Skeletal muscle tissue (tissue), 4 donors: ENCODE results near the gene KRTAP4-4. TPM values are rescaled to one million over a fixed set of nuclear protein-coding genes. Genes with fewer than 3 reads are reported as not detected.
"Not testable (repeated sequence)": the region's sequence is repeated elsewhere in the genome, so short reads cannot be mapped to it uniquely, and the experiment has no call there.

Experiments
- H3K27ac ChIP-seq: one replicate; pipeline ENCODE4 v1.7.0; 2013; ENCODE audit warnings: mild to moderate bottlenecking, low read depth, low read length, inconsistent platforms
- H3K27me3 ChIP-seq, 3 donors: one replicate each; pipeline ENCODE4 v1.7.0; 2013; ENCODE audit warnings: low read length in 3 of 3; ENCODE audit not compliant: control insufficient read depth in 3 of 3, insufficient read depth in 3 of 3
- H3K36me3 ChIP-seq, 3 donors: one replicate each; pipeline ENCODE4 v1.7.0; 2013; ENCODE audit warnings: low read length in 3 of 3; ENCODE audit not compliant: control insufficient read depth in 3 of 3, insufficient read depth in 3 of 3
- H3K4me1 ChIP-seq, 3 donors: one replicate each; pipeline ENCODE4 v1.7.0; 2013; ENCODE audit warnings: low read length in 3 of 3, mild to moderate bottlenecking in 3 of 3; ENCODE audit not compliant: control insufficient read depth in 3 of 3, insufficient read depth in 3 of 3
- H3K4me3 ChIP-seq, 3 donors: one replicate each; pipeline ENCODE4 v1.7.0; 2013; ENCODE audit warnings: low read length in 3 of 3
- H3K9ac ChIP-seq, 3 donors: one replicate each; pipeline ENCODE4 v1.7.0; 2013; ENCODE audit warnings: low read length in 3 of 3, mild to moderate bottlenecking in 3 of 3, moderate library complexity in 2 of 3, low read depth in 1 of 3
- H3K9me3 ChIP-seq, 3 donors: one replicate each; pipeline ENCODE4 v1.7.0; 2013; ENCODE audit warnings: low read length in 3 of 3; ENCODE audit not compliant: control insufficient read depth in 3 of 3
- total RNA-seq: library from RNA; depleted of rRNA; stranded (reverse); fragments of >200 nt; gene quantifications from one replicate; pipeline ENCODE4 v1.2.3, GENCODE V29; 2014
- donor health status: Osteomylitis.

The KRTAP4-4 gene
- total RNA-seq, 1 donor from 2014 or later, result not detected

GRCh38 chr17:41149652-41149985 is 10.9 kb downstream of the KRTAP4-4 start, which contains the start of gene KRTAP4-5:
TSS of gene KRTAP4-5 (minus strand) at chr17:41149825. CDS start at chr17:41149767, 58 bp downstream.
- Histone ChIP-seq H3K4me3 (no peak within 1 kb of the TSS), H3K27ac (no peak within 1 kb of the TSS), H3K9me3 (no peaks in the 10 kb centered on the region), H3K9ac (no peak within 1 kb of the TSS), H3K4me1 (no peaks in the 10 kb centered on the region), H3K36me3 (no peaks in the 10 kb centered on the region), H3K27me3 (peaks cover 0 to 3% (median 2%) of the 10 kb centered on the region in 3 donors)

- H3K27me3 ChIP-seq, H3K9ac ChIP-seq, H3K9me3 ChIP-seq, H3K4me1 ChIP-seq, H3K36me3 ChIP-seq, H3K27ac ChIP-seq, H3K4me3 ChIP-seq: not testable (repeated sequence)
Observed at GRCh38 chr17:41148971-41149651, 11.4 kb downstream of the KRTAP4-4 start.

- Histone ChIP-seq H3K9me3 (peaks cover 0 to 5% (median 0%) of the 10 kb centered on the region in 3 donors), H3K27ac (no peak overlapping the region), H3K36me3 (no peaks in the 10 kb centered on the region), H3K4me3 (no peak overlapping the region), H3K9ac (no peak overlapping the region), H3K4me1 (no peaks in the 10 kb centered on the region), H3K27me3 (no peaks in the 10 kb centered on the region)
Observed at GRCh38 chr17:41147531-41148204, 12.9 kb downstream of the KRTAP4-4 start.

- Histone ChIP-seq H3K9ac (no peak overlapping the region), H3K27ac (no peak overlapping the region), H3K27me3 (no peaks in the 10 kb centered on the region), H3K36me3 (no peaks in the 10 kb centered on the region), H3K9me3 (peaks cover 0 to 5% (median 0%) of the 10 kb centered on the region in 3 donors), H3K4me3 (no peak overlapping the region), H3K4me1 (no peaks in the 10 kb centered on the region)
Observed at GRCh38 chr17:41145261-41145660, 15.3 kb downstream of the KRTAP4-4 start.

- Histone ChIP-seq H3K27ac (no peak overlapping the region), H3K4me3 (no peak overlapping the region), H3K36me3 (no peaks in the 10 kb centered on the region), H3K9ac (no peak overlapping the region), H3K27me3 (peaks cover 0 to 2% (median under 1%) of the 10 kb centered on the region in 3 donors), H3K4me1 (no peaks in the 10 kb centered on the region), H3K9me3 (peaks cover 0 to 5% (median 0%) of the 10 kb centered on the region in 3 donors)
Observed at GRCh38 chr17:41144846-41145245, 15.7 kb downstream of the KRTAP4-4 start.

- Histone ChIP-seq H3K4me1 (no peaks in the 10 kb centered on the region), H3K9me3 (peaks cover 0 to 5% (median 0%) of the 10 kb centered on the region in 3 donors), H3K9ac (no peak overlapping the region), H3K36me3 (no peaks in the 10 kb centered on the region), H3K27ac (no peak overlapping the region), H3K4me3 (no peak overlapping the region), H3K27me3 (peaks cover 0 to 4% (median 3%) of the 10 kb centered on the region in 3 donors)
Observed at GRCh38 chr17:41141361-41141760, 19.2 kb downstream of the KRTAP4-4 start.

GRCh38 chr17:41140360-41141131 is 20.0 kb downstream of the KRTAP4-4 start, which contains the start of gene KRTAP4-6:
TSS of gene KRTAP4-6 (minus strand) at chr17:41140544. CDS start at chr17:41140487, 57 bp downstream.
- H3K27me3 ChIP-seq, result peaks cover 0 to 4% (median 3%) of the 10 kb centered on the region in 3 donors
- H3K9ac ChIP-seq, result no peak within 1 kb of the TSS
- H3K27ac ChIP-seq, result no peak within 1 kb of the TSS
- H3K9me3 ChIP-seq, result peaks cover 0 to 5% (median 0%) of the 10 kb centered on the region in 3 donors
- H3K4me3 ChIP-seq, result no peak within 1 kb of the TSS
- H3K36me3 ChIP-seq, result no peaks in the 10 kb centered on the region
- no peaks in the 10 kb centered on the region for H3K4me1 ChIP-seq

- not testable (repeated sequence) for H3K36me3 ChIP-seq, H3K9ac ChIP-seq, H3K4me3 ChIP-seq, H3K4me1 ChIP-seq, H3K27me3 ChIP-seq, H3K27ac ChIP-seq, H3K9me3 ChIP-seq
Observed at GRCh38 chr17:41139865-41140264, 20.7 kb downstream of the KRTAP4-4 start.

- Histone ChIP-seq H3K27ac (no peak overlapping the region), H3K4me3 (no peak overlapping the region), H3K4me1 (no peaks in the 10 kb centered on the region), H3K9ac (no peak overlapping the region), H3K27me3 (no peaks in the 10 kb centered on the region), H3K9me3 (no peaks in the 10 kb centered on the region), H3K36me3 (no peaks in the 10 kb centered on the region)
Observed at GRCh38 chr17:41133880-41134735, 26.4 kb downstream of the KRTAP4-4 start.
